ENCODE data around the gene ZNF223.

The ZNF223 gene

GRCh38 chr19:44051650-44052402, at the start of gene ZNF223:
Gene ZNF223, plus strand, starts transcription at chr19:44052036. Its CDS starts 3,141 bp downstream, at chr19:44055177.
- DNase-seq (ENCODE audit: low read depth), result peak; percentile 95

- DNase-seq (ENCODE audit: low read depth), result peak; percentile 18
Measured at GRCh38 chr19:44002212-44002565, 49.6 kb upstream of the ZNF223 start.

- peak; percentile 97 for DNase-seq (ENCODE audit: low read depth)
Measured at GRCh38 chr19:44002566-44003460, 49.0 kb upstream of the ZNF223 start, which contains the start of gene ZNF230. Gene ZNF230, plus strand, starts transcription at chr19:44002957. Its CDS starts 4,122 bp downstream, at chr19:44007079.

- DNase-seq (ENCODE audit: low read depth), result peak; percentile 18
Measured at GRCh38 chr19:44003461-44004009, 48.3 kb upstream of the ZNF223 start.

- no peak for DNase-seq (ENCODE audit: low read depth)
Measured at GRCh38 chr19:44005973-44006372, 45.9 kb upstream of the ZNF223 start.

- no peak for DNase-seq (ENCODE audit: low read depth)
Measured at GRCh38 chr19:44007473-44007872, 44.4 kb upstream of the ZNF223 start.

GRCh38 chr19:44010468-44010867, 41.4 kb upstream of the ZNF223 start:
- DNase-seq (ENCODE audit: low read depth), result no peak

GRCh38 chr19:44019498-44019897, 32.3 kb upstream of the ZNF223 start:
- DNase-seq (ENCODE audit: low read depth), result no peak

- no peak for DNase-seq (ENCODE audit: low read depth)
Measured at GRCh38 chr19:44021221-44021620, 30.6 kb upstream of the ZNF223 start.

- no peak for DNase-seq (ENCODE audit: low read depth)
Measured at GRCh38 chr19:44024900-44025216, 27.0 kb upstream of the ZNF223 start.

- DNase-seq (ENCODE audit: low read depth), result peak; percentile 91
Measured at GRCh38 chr19:44025217-44025936, 26.5 kb upstream of the ZNF223 start, which contains the start of gene ZNF222. Gene ZNF222, plus strand, starts transcription at chr19:44025379. Its CDS starts 58 bp downstream, at chr19:44025437.

GRCh38 chr19:44026622-44027021, 25.2 kb upstream of the ZNF223 start:
- no peak for DNase-seq (ENCODE audit: low read depth)

- DNase-seq (ENCODE audit: low read depth), result no peak
Measured at GRCh38 chr19:44032001-44032610, 19.7 kb upstream of the ZNF223 start.

GRCh38 chr19:44042147-44042546, 9.7 kb upstream of the ZNF223 start:
- no peak for DNase-seq (ENCODE audit: low read depth)

- DNase-seq (ENCODE audit: low read depth), result peak; percentile 3
Measured at GRCh38 chr19:44050740-44051649, 841 bp upstream of the ZNF223 start.

GRCh38 chr19:44055870-44056269, 4.0 kb downstream of the ZNF223 start:
- no peak for DNase-seq (ENCODE audit: low read depth)

GRCh38 chr19:44059229-44059628, 7.4 kb downstream of the ZNF223 start:
- DNase-seq (ENCODE audit: low read depth), result no peak

GRCh38 chr19:44061038-44061437, 9.2 kb downstream of the ZNF223 start:
- no peak for DNase-seq (ENCODE audit: low read depth)

- DNase-seq (ENCODE audit: low read depth), result no peak
Measured at GRCh38 chr19:44066305-44066704, 14.5 kb downstream of the ZNF223 start.

- DNase-seq (ENCODE audit: low read depth), result no peak
Measured at GRCh38 chr19:44069415-44069814, 17.6 kb downstream of the ZNF223 start.
